Measurements from ENCODE around the gene FZD4. TPM values are rescaled to one million over a fixed set of nuclear protein-coding genes. Genes with fewer than 3 reads are reported as not detected.

Gene FZD4
- total RNA-seq, 1 experiment from 2014 or later = 4.4 TPM

- no peak for DNase-seq (ENCODE audit: low read depth, low spot score)
- H3K36me3 ChIP-seq (ENCODE audit: control insufficient read depth in 1 of 2, insufficient read depth in 2 of 2, low read length in 2 of 2) = no peaks in the 10 kb centered on the region
- no TSS peak for BruUV-seq (replicated peaks)
- POLR2A ChIA-PET = no interaction called here
- H3K27me3 ChIP-seq (ENCODE audit: insufficient read depth, low read length) = no peaks in the 10 kb centered on the region
- H3K79me2 ChIP-seq (ENCODE audit: insufficient read depth, low read length) = no peaks in the 10 kb centered on the region
- TF ChIP-seq EZH2phosphoT487 (IDR thresholded peaks at IDR 0.05; ENCODE audit: borderline replicate concordance) = no peak
- TF ChIP-seq CEBPB (IDR thresholded peaks at IDR 0.05; ENCODE audit: low read depth) = no peak
- no peak for TF ChIP-seq EZH2 (IDR thresholded peaks at IDR 0.05)
- no peak for TF ChIP-seq FOSL1 (IDR thresholded peaks at IDR 0.05; ENCODE audit: low read depth)
- TF ChIP-seq RAD21 (IDR thresholded peaks at IDR 0.05; ENCODE audit: low read depth) = no peak
- no peak for TF ChIP-seq ZNF274 (IDR thresholded peaks at IDR 0.05; ENCODE audit: low read depth, low read length)
- TF ChIP-seq EGR1 (IDR thresholded peaks at IDR 0.05; ENCODE audit: low read depth) = no peak
- TF ChIP-seq, protein P1, sequence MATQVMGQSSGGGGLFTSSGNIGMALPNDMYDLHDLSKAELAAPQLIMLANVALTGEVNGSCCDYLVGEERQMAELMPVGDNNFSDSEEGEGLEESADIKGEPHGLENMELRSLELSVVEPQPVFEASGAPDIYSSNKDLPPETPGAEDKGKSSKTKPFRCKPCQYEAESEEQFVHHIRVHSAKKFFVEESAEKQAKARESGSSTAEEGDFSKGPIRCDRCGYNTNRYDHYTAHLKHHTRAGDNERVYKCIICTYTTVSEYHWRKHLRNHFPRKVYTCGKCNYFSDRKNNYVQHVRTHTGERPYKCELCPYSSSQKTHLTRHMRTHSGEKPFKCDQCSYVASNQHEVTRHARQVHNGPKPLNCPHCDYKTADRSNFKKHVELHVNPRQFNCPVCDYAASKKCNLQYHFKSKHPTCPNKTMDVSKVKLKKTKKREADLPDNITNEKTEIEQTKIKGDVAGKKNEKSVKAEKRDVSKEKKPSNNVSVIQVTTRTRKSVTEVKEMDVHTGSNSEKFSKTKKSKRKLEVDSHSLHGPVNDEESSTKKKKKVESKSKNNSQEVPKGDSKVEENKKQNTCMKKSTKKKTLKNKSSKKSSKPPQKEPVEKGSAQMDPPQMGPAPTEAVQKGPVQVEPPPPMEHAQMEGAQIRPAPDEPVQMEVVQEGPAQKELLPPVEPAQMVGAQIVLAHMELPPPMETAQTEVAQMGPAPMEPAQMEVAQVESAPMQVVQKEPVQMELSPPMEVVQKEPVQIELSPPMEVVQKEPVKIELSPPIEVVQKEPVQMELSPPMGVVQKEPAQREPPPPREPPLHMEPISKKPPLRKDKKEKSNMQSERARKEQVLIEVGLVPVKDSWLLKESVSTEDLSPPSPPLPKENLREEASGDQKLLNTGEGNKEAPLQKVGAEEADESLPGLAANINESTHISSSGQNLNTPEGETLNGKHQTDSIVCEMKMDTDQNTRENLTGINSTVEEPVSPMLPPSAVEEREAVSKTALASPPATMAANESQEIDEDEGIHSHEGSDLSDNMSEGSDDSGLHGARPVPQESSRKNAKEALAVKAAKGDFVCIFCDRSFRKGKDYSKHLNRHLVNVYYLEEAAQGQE (IDR thresholded peaks at IDR 0.05; ENCODE audit: low read depth) = no peak
- TF ChIP-seq, protein P2, sequence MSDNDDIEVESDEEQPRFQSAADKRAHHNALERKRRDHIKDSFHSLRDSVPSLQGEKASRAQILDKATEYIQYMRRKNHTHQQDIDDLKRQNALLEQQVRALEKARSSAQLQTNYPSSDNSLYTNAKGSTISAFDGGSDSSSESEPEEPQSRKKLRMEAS (IDR thresholded peaks at IDR 0.05) = no peak
- TF ChIP-seq JUND (IDR thresholded peaks at IDR 0.05) = no peak
- TF ChIP-seq, protein P3, sequence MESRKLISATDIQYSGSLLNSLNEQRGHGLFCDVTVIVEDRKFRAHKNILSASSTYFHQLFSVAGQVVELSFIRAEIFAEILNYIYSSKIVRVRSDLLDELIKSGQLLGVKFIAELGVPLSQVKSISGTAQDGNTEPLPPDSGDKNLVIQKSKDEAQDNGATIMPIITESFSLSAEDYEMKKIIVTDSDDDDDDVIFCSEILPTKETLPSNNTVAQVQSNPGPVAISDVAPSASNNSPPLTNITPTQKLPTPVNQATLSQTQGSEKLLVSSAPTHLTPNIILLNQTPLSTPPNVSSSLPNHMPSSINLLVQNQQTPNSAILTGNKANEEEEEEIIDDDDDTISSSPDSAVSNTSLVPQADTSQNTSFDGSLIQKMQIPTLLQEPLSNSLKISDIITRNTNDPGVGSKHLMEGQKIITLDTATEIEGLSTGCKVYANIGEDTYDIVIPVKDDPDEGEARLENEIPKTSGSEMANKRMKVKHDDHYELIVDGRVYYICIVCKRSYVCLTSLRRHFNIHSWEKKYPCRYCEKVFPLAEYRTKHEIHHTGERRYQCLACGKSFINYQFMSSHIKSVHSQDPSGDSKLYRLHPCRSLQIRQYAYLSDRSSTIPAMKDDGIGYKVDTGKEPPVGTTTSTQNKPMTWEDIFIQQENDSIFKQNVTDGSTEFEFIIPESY (IDR thresholded peaks at IDR 0.05; ENCODE audit: extremely low read depth, insufficient replicate concordance, low read length) = no peak
- TF ChIP-seq CBX3 (IDR thresholded peaks at IDR 0.05; ENCODE audit: low read depth) = no peak
- no peak for TF ChIP-seq ELF1 (IDR thresholded peaks at IDR 0.05; ENCODE audit: borderline replicate concordance, low read depth)
- TF ChIP-seq, protein P4, sequence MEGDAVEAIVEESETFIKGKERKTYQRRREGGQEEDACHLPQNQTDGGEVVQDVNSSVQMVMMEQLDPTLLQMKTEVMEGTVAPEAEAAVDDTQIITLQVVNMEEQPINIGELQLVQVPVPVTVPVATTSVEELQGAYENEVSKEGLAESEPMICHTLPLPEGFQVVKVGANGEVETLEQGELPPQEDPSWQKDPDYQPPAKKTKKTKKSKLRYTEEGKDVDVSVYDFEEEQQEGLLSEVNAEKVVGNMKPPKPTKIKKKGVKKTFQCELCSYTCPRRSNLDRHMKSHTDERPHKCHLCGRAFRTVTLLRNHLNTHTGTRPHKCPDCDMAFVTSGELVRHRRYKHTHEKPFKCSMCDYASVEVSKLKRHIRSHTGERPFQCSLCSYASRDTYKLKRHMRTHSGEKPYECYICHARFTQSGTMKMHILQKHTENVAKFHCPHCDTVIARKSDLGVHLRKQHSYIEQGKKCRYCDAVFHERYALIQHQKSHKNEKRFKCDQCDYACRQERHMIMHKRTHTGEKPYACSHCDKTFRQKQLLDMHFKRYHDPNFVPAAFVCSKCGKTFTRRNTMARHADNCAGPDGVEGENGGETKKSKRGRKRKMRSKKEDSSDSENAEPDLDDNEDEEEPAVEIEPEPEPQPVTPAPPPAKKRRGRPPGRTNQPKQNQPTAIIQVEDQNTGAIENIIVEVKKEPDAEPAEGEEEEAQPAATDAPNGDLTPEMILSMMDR (IDR thresholded peaks at IDR 0.05 in 2 of 3, conservative IDR thresholded peaks at IDR 0.05 in 1 of 3; ENCODE audit: borderline replicate concordance in 1 of 3, insufficient read depth in 1 of 3, low read depth in 2 of 3, low read length in 2 of 3) = no peak
- no peak for TF ChIP-seq SIN3A (IDR thresholded peaks at IDR 0.05; ENCODE audit: low read depth)
- no peak for TF ChIP-seq ZFX (IDR thresholded peaks at IDR 0.05)
- no peak for TF ChIP-seq TCF7L2 (IDR thresholded peaks at IDR 0.05; ENCODE audit: borderline replicate concordance, extremely low read depth, insufficient read depth, insufficient read length)
- no peak for ATAC-seq
- RAD21 ChIA-PET (ENCODE audit: low non-redundant PET in 1 of 2, low total read pairs in 2 of 2, uncharacterized antibody in 2 of 2, unreplicated experiment in 2 of 2) = no interaction called here
- H4K20me1 ChIP-seq (ENCODE audit: insufficient read depth) = no peaks in the 10 kb centered on the region
- H3K27ac ChIP-seq (ENCODE audit: low read depth, low read length) = no peak overlapping the region
- H3K9ac ChIP-seq (ENCODE audit: low read length) = no peak overlapping the region
- H3K4me1 ChIP-seq (ENCODE audit: control insufficient read depth in 1 of 2, insufficient read depth in 2 of 2, low read length in 2 of 2) = no peaks in the 10 kb centered on the region
- no peak overlapping the region for H3K4me3 ChIP-seq (replicated peaks in 1 of 2; ENCODE audit: low read depth in 1 of 2, low read length in 2 of 2)
- no peaks in the 10 kb centered on the region for H3K9me3 ChIP-seq (ENCODE audit: control insufficient read depth in 1 of 2, insufficient read depth in 1 of 2, low read depth in 1 of 2, low read length in 2 of 2)
- H2AFZ ChIP-seq (ENCODE audit: low read depth, low read length, poor library complexity, severe bottlenecking) = no peak overlapping the region
- CTCF ChIA-PET = no interaction called here
- intact Hi-C loops (cut with micrococcal nuclease) = no loop called here
- no peak overlapping the region for H3K4me2 ChIP-seq (ENCODE audit: low read length)
- H3K9me2 ChIP-seq (ENCODE audit: insufficient read depth) = no peaks in the 10 kb centered on the region
Measured at GRCh38 chr11:86972734-86973133, 17.5 kb upstream of the FZD4 start.
